ENCODE measurements around the gene NFATC3.

- no peak for TF ChIP-seq POLR2A (IDR thresholded peaks at IDR 0.05)
- no peak for TF ChIP-seq CTCF (IDR thresholded peaks at IDR 0.05)
- no peak for TF ChIP-seq EP300 (IDR thresholded peaks at IDR 0.05)
Observed at GRCh38 chr16:68086336-68086841, 1.2 kb downstream of the NFATC3 start.
